Gastrocnemius medialis (tissue), 4 donors: ENCODE data around the gene CCL4. TPM values are rescaled to one million over a fixed set of nuclear protein-coding genes. Genes with fewer than 3 reads are reported as not detected.

Experiments
- ATAC-seq, 2 donors: fragments of 150-250 bp; one replicate each; pipeline ENCODE4 v1.9.1; 2016
- DNase-seq, 2 donors: peaks; one replicate each; pipeline ENCODE4 v3.0.0-alpha.2; 2019
- H3K27ac ChIP-seq, 4 donors: fragments of 200-600 bp; sonication (generic); 1 replicate in 1 of 4; 2 replicates in 3 of 4; pipeline ENCODE4 v1.5.1; 2016 to 2018; ENCODE audit warnings: mild to moderate bottlenecking in 2 of 4, moderate library complexity in 1 of 4
- H3K27me3 ChIP-seq, 3 donors: fragments of 200-600 bp; sonication (generic) in 2 of 3; 1 replicate in 1 of 3; 2 replicates in 2 of 3; pipeline versions ENCODE4 v1.5.1 to v1.6.0; 2016 to 2019; ENCODE audit warnings: mild to moderate bottlenecking in 1 of 3, moderate library complexity in 1 of 3
- H3K36me3 ChIP-seq, 2 donors: fragments of 200-600 bp; sonication (generic) in 1 of 2; one replicate each; pipeline ENCODE4 v1.5.1; 2017 to 2018
- H3K4me1 ChIP-seq, 2 donors: fragments of 200-600 bp; sonication (generic) in 1 of 2; one replicate each; pipeline ENCODE4 v1.5.1; 2016 to 2017; ENCODE audit warnings: mild to moderate bottlenecking in 2 of 2
- H3K4me3 ChIP-seq, 4 donors: fragments of 200-600 bp; sonication (generic) in 3 of 4; 1 replicate in 1 of 4; 2 replicates in 3 of 4; pipeline ENCODE4 v1.5.1; 2016 to 2019; ENCODE audit warnings: mild to moderate bottlenecking in 2 of 4
- H3K9me3 ChIP-seq, 3 donors: fragments of 200-600 bp; sonication (generic) in 2 of 3; 1 replicate in 1 of 3; 2 replicates in 2 of 3; pipeline ENCODE4 v1.5.1; 2016 to 2019
- POLR2A ChIP-seq, 2 donors: fragments of 450-650 bp; IDR thresholded peaks; one replicate each; pipeline ENCODE4 v1.6.1; 2017; ENCODE audit warnings: antibody characterized with exemption in 2 of 2, mild to moderate bottlenecking in 2 of 2, moderate library complexity in 2 of 2
- in situ Hi-C, 4 donors: fragments of 200-750 bp; cut with MboI; loops; one replicate each; pipeline versions ENCODE4 v1.15.0 to v1.8.0; 2017; ENCODE audit warnings: low sequenced_read_pairs in 4 of 4
- intact Hi-C: fragments of 100-400 bp; cut with DNase I; formaldehyde crosslinking; loops from one replicate; pipeline ENCODE4 v1.15.1; 2023; ENCODE audit warnings: low total_unique reads
- total RNA-seq, 4 donors: library from RNA; depleted of rRNA; stranded (reverse); fragments of >200 nt; gene quantifications; one replicate each; pipeline versions ENCODE4 v1.1.0 to v1.2.3, GENCODE V29; 2016
- TF ChIP-seq, protein P1 (sequence below), 5 experiments: fragments of 450-650 bp in 3 of 5; fragments of 200-600 bp in 2 of 5; sonication (generic) in 2 of 5; IDR thresholded peaks in 4 of 5; conservative IDR thresholded peaks in 1 of 5; 1 replicate in 4 of 5; 2 replicates in 1 of 5; pipeline ENCODE4 v1.5.1; 2016 to 2019; ENCODE audit warnings: antibody characterized with exemption in 5 of 5, mild to moderate bottlenecking in 3 of 5, moderate library complexity in 3 of 5

Gene CCL4
- total RNA-seq, 4 donors from 2014 or later, result 0.42 to 0.49 TPM; not detected in 2

GRCh38 chr17:36135465-36135864 lies 31.8 kb downstream of the CCL4 start:
- ATAC-seq, result no peak
- no peaks in the 10 kb centered on the region for H3K36me3 ChIP-seq
- intact Hi-C loops (no loop called here), in situ Hi-C loops (loop anchor here in 1 of 4 donors (25.0 kb wide), 1 partner anchor 148 kb away; the partner anchor contains the start of genes CCL14 and CCL16)
- DNase-seq, result no peak
- H3K4me3 ChIP-seq, result no peak overlapping the region
- TF ChIP-seq, protein P1, sequence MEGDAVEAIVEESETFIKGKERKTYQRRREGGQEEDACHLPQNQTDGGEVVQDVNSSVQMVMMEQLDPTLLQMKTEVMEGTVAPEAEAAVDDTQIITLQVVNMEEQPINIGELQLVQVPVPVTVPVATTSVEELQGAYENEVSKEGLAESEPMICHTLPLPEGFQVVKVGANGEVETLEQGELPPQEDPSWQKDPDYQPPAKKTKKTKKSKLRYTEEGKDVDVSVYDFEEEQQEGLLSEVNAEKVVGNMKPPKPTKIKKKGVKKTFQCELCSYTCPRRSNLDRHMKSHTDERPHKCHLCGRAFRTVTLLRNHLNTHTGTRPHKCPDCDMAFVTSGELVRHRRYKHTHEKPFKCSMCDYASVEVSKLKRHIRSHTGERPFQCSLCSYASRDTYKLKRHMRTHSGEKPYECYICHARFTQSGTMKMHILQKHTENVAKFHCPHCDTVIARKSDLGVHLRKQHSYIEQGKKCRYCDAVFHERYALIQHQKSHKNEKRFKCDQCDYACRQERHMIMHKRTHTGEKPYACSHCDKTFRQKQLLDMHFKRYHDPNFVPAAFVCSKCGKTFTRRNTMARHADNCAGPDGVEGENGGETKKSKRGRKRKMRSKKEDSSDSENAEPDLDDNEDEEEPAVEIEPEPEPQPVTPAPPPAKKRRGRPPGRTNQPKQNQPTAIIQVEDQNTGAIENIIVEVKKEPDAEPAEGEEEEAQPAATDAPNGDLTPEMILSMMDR (IDR thresholded peaks at IDR 0.05 in 4 of 5, conservative IDR thresholded peaks at IDR 0.05 in 1 of 5), result no peak
- TF ChIP-seq POLR2A (IDR thresholded peaks at IDR 0.05), result no peak
- no peak overlapping the region for H3K27ac ChIP-seq
- H3K9me3 ChIP-seq, result no peaks in the 10 kb centered on the region
- H3K4me1 ChIP-seq, result no peaks in the 10 kb centered on the region
- peaks cover 0 to 5% (median 0%) of the 10 kb centered on the region in 3 donors for H3K27me3 ChIP-seq

DNA sequence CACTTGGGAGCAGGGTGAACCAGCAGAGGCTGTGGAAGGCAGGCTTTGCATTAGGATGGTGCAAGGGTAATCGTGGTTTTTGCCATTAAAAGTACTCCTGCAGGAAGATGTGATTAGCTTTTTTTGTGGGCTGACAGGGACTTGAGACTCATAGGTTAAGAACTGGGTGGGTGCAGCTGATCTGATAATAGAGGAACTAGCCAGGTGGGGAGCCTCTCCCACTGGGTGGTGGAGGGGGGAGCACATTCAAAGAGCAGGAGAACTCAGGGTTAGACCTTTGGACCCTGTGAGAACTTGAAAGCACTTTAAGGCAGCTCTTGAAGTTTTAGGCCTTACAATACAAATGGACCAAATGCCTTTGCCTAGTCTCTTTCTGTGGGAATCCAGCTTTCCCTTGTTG lies 32.4 kb downstream of the CCL4 start:
- intact Hi-C loops, result no loop called here
- Histone ChIP-seq H3K9me3 (no peaks in the 10 kb centered on the region), H3K36me3 (no peaks in the 10 kb centered on the region), H3K27ac (no peak overlapping the region), H3K4me1 (no peaks in the 10 kb centered on the region), H3K27me3 (peaks cover 0 to 2% (median 0%) of the 10 kb centered on the region in 3 donors), H3K4me3 (no peak overlapping the region)
- in situ Hi-C loops, result loop anchor here in 1 of 4 donors (25.0 kb wide), 1 partner anchor 149 kb away; the partner anchor contains the start of genes CCL14 and CCL16
- DNase-seq (no peak), ATAC-seq (no peak)
- TF ChIP-seq POLR2A (IDR thresholded peaks at IDR 0.05), result no peak
- TF ChIP-seq, protein P1 (IDR thresholded peaks at IDR 0.05 in 4 of 5, conservative IDR thresholded peaks at IDR 0.05 in 1 of 5), result no peak

DNA sequence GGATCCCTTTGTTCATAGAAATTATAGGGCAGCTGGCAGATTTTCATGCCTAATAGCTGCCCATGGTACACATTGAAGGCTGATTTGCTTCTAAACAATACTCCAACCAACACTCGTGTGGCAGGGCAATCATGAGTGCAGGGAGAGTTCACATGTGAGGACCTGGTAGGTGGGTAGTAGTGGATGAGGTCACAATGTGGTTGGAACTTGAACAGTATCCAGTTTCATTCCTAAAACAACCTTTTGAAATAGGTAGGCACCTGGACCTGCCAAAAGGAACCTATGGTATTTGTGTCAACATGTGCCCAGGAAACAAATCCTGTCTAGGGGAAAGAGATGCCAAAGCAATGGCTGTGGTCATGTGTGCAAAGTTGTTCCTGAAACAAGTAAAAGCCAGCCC lies 32.8 kb downstream of the CCL4 start:
- H3K9me3 ChIP-seq, result no peaks in the 10 kb centered on the region
- H3K36me3 ChIP-seq, result no peaks in the 10 kb centered on the region
- H3K27ac ChIP-seq, result no peak overlapping the region
- peaks cover 0 to 2% (median 0%) of the 10 kb centered on the region in 3 donors for H3K27me3 ChIP-seq
- no peak for TF ChIP-seq POLR2A (IDR thresholded peaks at IDR 0.05)
- TF ChIP-seq, protein P1 (IDR thresholded peaks at IDR 0.05 in 4 of 5, conservative IDR thresholded peaks at IDR 0.05 in 1 of 5), result no peak
- in situ Hi-C loops (loop anchor here in 1 of 4 donors (25.0 kb wide), 1 partner anchor 149 kb away; the partner anchor contains the start of genes CCL14 and CCL16), intact Hi-C loops (no loop called here)
- no peaks in the 10 kb centered on the region for H3K4me1 ChIP-seq
- H3K4me3 ChIP-seq, result no peak overlapping the region
- ATAC-seq (no peak), DNase-seq (no peak)

- intact Hi-C loops (loop anchor here (10.0 kb wide), 1 partner anchor 167 kb away; no protein-coding TSS in a partner anchor), in situ Hi-C loops (loop anchor here in 3 of 4 donors (10.0 to 25.0 kb wide), 3 partner anchors 155 to 177 kb away; partner anchors contain the start of genes CCL14 (in 1 of the 3) and CCL16 (in 1 of the 3))
- TF ChIP-seq, protein P1 (IDR thresholded peaks at IDR 0.05 in 4 of 5, conservative IDR thresholded peaks at IDR 0.05 in 1 of 5), result no peak
- no peak for TF ChIP-seq POLR2A (IDR thresholded peaks at IDR 0.05)
- DNase-seq (no peak), ATAC-seq (no peak)
- Histone ChIP-seq H3K36me3 (no peaks in the 10 kb centered on the region), H3K4me1 (no peaks in the 10 kb centered on the region), H3K27me3 (no peaks in the 10 kb centered on the region), H3K4me3 (no peak overlapping the region), H3K27ac (no peak overlapping the region), H3K9me3 (no peaks in the 10 kb centered on the region)
Measured at GRCh38 chr17:36142235-36142634, 38.6 kb downstream of the CCL4 start.
